IMR-90 (cell line): Measurements from ENCODE around the gene FGF19. TPM values are rescaled to one million over a fixed set of nuclear protein-coding genes. Genes with fewer than 3 reads are reported as not detected.
A peak's percentile ranks its signal among the peaks of the same experiment; 100 is the strongest.

Source experiments
- ATAC-seq: fragments of 200-7000 bp; cut with Tn5 transposase; 2 replicates; pipeline ENCODE4 v1.9.1; 2020; ENCODE audit warnings: low read depth, mild to moderate bottlenecking, moderate library complexity
- BruUV-seq: library from RNA; stranded (reverse); fragments of 400-500 nt; replicated peaks from 2 replicates; lab custom pipeline; 2021; lab: Mats Ljungman, UMichigan
- CTCF ChIA-PET: fragments of 300-600 bp; formaldehyde crosslinking; extraction: SDS; loops from one replicate; lab custom pipeline; 2021; ENCODE audit warnings: antibody characterized with exemption; lab: Yijun Ruan, JAX
- POLR2A ChIA-PET: fragments of 300-600 bp; sonication (Branson Sonifier 250); formaldehyde crosslinking; loops from one replicate; lab custom pipeline; 2022; ENCODE audit warnings: antibody characterized with exemption; ENCODE audit not compliant: unreplicated experiment; lab: Charles Lee
- DNase-seq: peaks from one replicate; pipeline ENCODE4 v3.0.0; 2013
- H2AFZ ChIP-seq: replicated peaks from 2 replicates; pipeline ENCODE3; 2013; ENCODE audit warnings: low read length, mild to moderate bottlenecking; ENCODE audit not compliant: poor library complexity
- H2AK5ac ChIP-seq: 2 replicates; pipeline ENCODE4 v1.6.1; 2013; ENCODE audit warnings: low read depth, low read length, inconsistent platforms
- H2AK9ac ChIP-seq: replicated peaks from 2 replicates; pipeline ENCODE3; 2013; ENCODE audit warnings: mild to moderate bottlenecking, low read depth, low read length, moderate library complexity; ENCODE audit not compliant: poor library complexity
- H2BK120ac ChIP-seq: 2 replicates; pipeline ENCODE4 v1.6.1; 2013; ENCODE audit warnings: low read depth, low read length, inconsistent platforms
- H2BK15ac ChIP-seq: 3 replicates; pipeline ENCODE4 v1.6.1; 2013; ENCODE audit warnings: low read depth, low read length, inconsistent platforms
- H2BK20ac ChIP-seq: 2 replicates; pipeline ENCODE4 v1.6.1; 2013; ENCODE audit warnings: low read depth, mild to moderate bottlenecking, inconsistent platforms, low read length, moderate library complexity
- H2BK5ac ChIP-seq: 2 replicates; pipeline ENCODE4 v1.6.1; 2013; ENCODE audit warnings: mild to moderate bottlenecking, low read depth, low read length, inconsistent platforms; ENCODE audit not compliant: poor library complexity, severe bottlenecking
- H3K14ac ChIP-seq: replicated peaks from 2 replicates; pipeline ENCODE4 v1.6.1; 2013; ENCODE audit warnings: low read depth, low read length, inconsistent platforms
- H3K18ac ChIP-seq: 2 replicates; pipeline ENCODE4 v1.6.1; 2013; ENCODE audit warnings: low read depth, low read length, control low read depth
- H3K23ac ChIP-seq: 2 replicates; pipeline ENCODE4 v1.6.1; 2013; ENCODE audit warnings: low read depth, low read length, inconsistent platforms
- H3K27ac ChIP-seq: 2 replicates; pipeline ENCODE4 v1.5.1; 2013; ENCODE audit warnings: mild to moderate bottlenecking, control low read depth, low read length; ENCODE audit not compliant: insufficient read depth
- H3K27me3 ChIP-seq: 2 replicates; pipeline ENCODE4 v1.6.1; 2013; ENCODE audit warnings: low read length; ENCODE audit not compliant: control insufficient read depth, insufficient read depth
- H3K36me3 ChIP-seq: 2 replicates; pipeline ENCODE4 v1.6.1; 2013; ENCODE audit warnings: low read length, mixed read lengths; ENCODE audit not compliant: control insufficient read depth, insufficient read depth
- H3K4ac ChIP-seq: 2 replicates; pipeline ENCODE4 v1.6.1; 2013; ENCODE audit warnings: low read depth, low read length, inconsistent platforms
- H3K4me1 ChIP-seq: 2 replicates; pipeline ENCODE4 v1.6.1; 2013; ENCODE audit warnings: low read length, mixed read lengths; ENCODE audit not compliant: control insufficient read depth, insufficient read depth
- H3K4me2 ChIP-seq: 2 replicates; pipeline ENCODE4 v1.6.1; 2013; ENCODE audit warnings: low read depth, mild to moderate bottlenecking, control low read depth, low read length, moderate library complexity
- H3K4me3 ChIP-seq: 2 replicates; pipeline ENCODE4 v1.5.1; 2013; ENCODE audit warnings: low read depth, mild to moderate bottlenecking, control low read depth, low read length, moderate library complexity; ENCODE audit not compliant: insufficient read depth
- H3K56ac ChIP-seq: 2 replicates; pipeline ENCODE4 v1.6.1; 2013; ENCODE audit warnings: low read length, inconsistent platforms; ENCODE audit not compliant: insufficient read depth; ENCODE audit errors: extremely low read depth
- H3K79me1 ChIP-seq, 2 experiments: 2 replicates each; pipeline ENCODE4 v1.6.1; 2013; ENCODE audit warnings: low read length in 2 of 2, inconsistent platforms in 1 of 2, low read depth in 1 of 2
- H3K9ac ChIP-seq: 2 replicates; pipeline ENCODE4 v1.6.1; 2013; ENCODE audit warnings: low read depth, low read length, control low read depth
- H3K9me1 ChIP-seq: 2 replicates; pipeline ENCODE4 v1.6.1; 2013; ENCODE audit warnings: low read length, inconsistent platforms; ENCODE audit not compliant: insufficient read depth
- H3K9me3 ChIP-seq: 2 replicates; pipeline ENCODE4 v1.6.1; 2013; ENCODE audit warnings: low read length; ENCODE audit not compliant: control insufficient read depth, insufficient read depth
- H4K20me1 ChIP-seq: 2 replicates; pipeline ENCODE4 v1.6.1; 2013; ENCODE audit warnings: low read length, inconsistent platforms; ENCODE audit not compliant: insufficient read depth
- H4K5ac ChIP-seq: 2 replicates; pipeline ENCODE4 v1.6.1; 2013; ENCODE audit warnings: mild to moderate bottlenecking, low read depth, low read length, control low read depth
- H4K8ac ChIP-seq, 2 experiments: 2 replicates each; pipeline ENCODE4 v1.6.1; 2013; ENCODE audit warnings: low read depth in 2 of 2, low read length in 2 of 2, control low read depth in 1 of 2, inconsistent platforms in 1 of 2
- H4K91ac ChIP-seq: 2 replicates; pipeline ENCODE4 v1.6.1; 2013; ENCODE audit warnings: low read depth, low read length, inconsistent platforms; ENCODE audit not compliant: insufficient read depth
- BHLHE40 ChIP-seq: fragments of 150-350 bp; IDR thresholded peaks from 2 replicates; pipeline ENCODE4 v1.6.1; 2016; ENCODE audit warnings: mild to moderate bottlenecking, low read depth, low read length
- CEBPB ChIP-seq: IDR thresholded peaks from 2 replicates; pipeline ENCODE4 v1.6.1; 2012; ENCODE audit warnings: low read depth, low read length, improper control_type of control experiment
- MAFK ChIP-seq: IDR thresholded peaks from 2 replicates; pipeline ENCODE4 v1.6.1; 2012; ENCODE audit warnings: low read depth, low read length, improper control_type of control experiment
- RAD21 ChIP-seq: IDR thresholded peaks from 2 replicates; pipeline ENCODE4 v1.6.1; 2012; ENCODE audit warnings: low read length, improper control_type of control experiment
- WGBS, 2 experiments: methylation state at CpG; one replicate each; pipeline versions ENCODE4 v1.1.5 to v1.1.7; 2013; ENCODE audit warnings: missing lambda C conversion rate in 2 of 2; ENCODE audit not compliant: insufficient read length in 1 of 2; ENCODE audit errors: extremely low coverage in 2 of 2; 5-methylcytosine and 5-hydroxymethylcytosine counted together
- dilution Hi-C: fragments of 300-500 bp; cut with HindIII; formaldehyde crosslinking; loops from one replicate; pipeline ENCODE4 v1.14.3; 2018; ENCODE audit warnings: low sequenced_read_pairs; ENCODE audit not compliant: unreplicated experiment
- in situ Hi-C: fragments of 300-500 bp; cut with MboI; formaldehyde crosslinking; loops from 3 replicates; pipeline ENCODE4 v1.14.3; 2019; ENCODE audit warnings: low sequenced_read_pairs, inconsistent platforms, mixed read lengths
- intact Hi-C: fragments of 100-400 bp; cut with micrococcal nuclease; formaldehyde crosslinking; loops from 2 replicates; pipeline ENCODE4 v1.10.0; 2022
- polyA plus RNA-seq, 3 experiments: library from polyadenylated mRNA; depleted of rRNA; stranded (reverse); fragments of >200 nt; gene quantifications; 2 replicates each; pipeline ENCODE4 v1.2.3, GENCODE V29; 2012; ENCODE audit warnings: low replicate concordance in 1 of 3
- total RNA-seq: library from RNA; depleted of rRNA; stranded (reverse); fragments of >200 nt; gene quantifications from 2 replicates; pipeline ENCODE4 v1.2.3, GENCODE V29; 2012
- TF ChIP-seq, protein P1 (sequence below): fragments of 150-350 bp; IDR thresholded peaks from 2 replicates; pipeline ENCODE4 v1.6.1; 2016; ENCODE audit warnings: low read depth, mild to moderate bottlenecking, low read length, moderate library complexity, borderline replicate concordance

Gene FGF19
- total and polyA plus RNA-seq, 2 of the 4 experiments (the other 2 are of a cell fraction), result not detected

DNA sequence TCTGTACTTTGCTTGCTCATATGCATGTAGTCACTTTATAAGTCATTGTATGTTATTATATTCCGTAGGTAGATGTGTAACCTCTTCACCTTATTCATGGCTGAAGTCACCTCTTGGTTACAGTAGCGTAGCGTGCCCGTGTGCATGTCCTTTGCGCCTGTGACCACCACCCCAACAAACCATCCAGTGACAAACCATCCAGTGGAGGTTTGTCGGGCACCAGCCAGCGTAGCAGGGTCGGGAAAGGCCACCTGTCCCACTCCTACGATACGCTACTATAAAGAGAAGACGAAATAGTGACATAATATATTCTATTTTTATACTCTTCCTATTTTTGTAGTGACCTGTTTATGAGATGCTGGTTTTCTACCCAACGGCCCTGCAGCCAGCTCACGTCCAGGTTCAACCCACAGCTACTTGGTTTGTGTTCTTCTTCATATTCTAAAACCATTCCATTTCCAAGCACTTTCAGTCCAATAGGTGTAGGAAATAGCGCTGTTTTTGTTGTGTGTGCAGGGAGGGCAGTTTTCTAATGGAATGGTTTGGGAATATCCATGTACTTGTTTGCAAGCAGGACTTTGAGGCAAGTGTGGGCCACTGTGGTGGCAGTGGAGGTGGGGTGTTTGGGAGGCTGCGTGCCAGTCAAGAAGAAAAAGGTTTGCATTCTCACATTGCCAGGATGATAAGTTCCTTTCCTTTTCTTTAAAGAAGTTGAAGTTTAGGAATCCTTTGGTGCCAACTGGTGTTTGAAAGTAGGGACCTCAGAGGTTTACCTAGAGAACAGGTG, 51.8 kb downstream of the FGF19 start:
- Histone ChIP-seq H3K27ac (no peak overlapping the region), H3K4ac (no peak overlapping the region), H3K56ac (no peak overlapping the region), H2AK9ac (no peak overlapping the region), H2BK5ac (no peak overlapping the region), H3K4me1 (peaks cover 3% of the 10 kb centered on the region; the same call in 1 of the 2 replicates), H3K4me2 (no peak overlapping the region), H2AK5ac (no peak overlapping the region), H2BK120ac (no peak overlapping the region), H4K20me1 (peaks cover 88% of the 10 kb centered on the region), H3K4me3 (no peak overlapping the region), H3K9ac (no peak overlapping the region), H3K9me1 (no peaks in the 10 kb centered on the region), H3K14ac (no peak overlapping the region), H3K9me3 (no peaks in the 10 kb centered on the region), H3K79me1 (peaks cover 11 to 57% of the 10 kb centered on the region in 2 experiments), H3K23ac (no peak overlapping the region; the same call in 1 of the 2 replicates), H2BK20ac (no peak overlapping the region), H2BK15ac (no peak overlapping the region), H4K8ac (0 out of 4 replicates have a peak overlapping the region, but pooled peaks of 1 of the 2 experiments have one; percentile 9), H2AFZ (no peak overlapping the region), H3K18ac (no peak overlapping the region), H3K36me3 (peaks cover 67% of the 10 kb centered on the region), H4K5ac (no peak overlapping the region), H4K91ac (no peak overlapping the region), H3K27me3 (no peaks in the 10 kb centered on the region)
- POLR2A ChIA-PET, result no interaction called here
- intact Hi-C loops (no loop called here), in situ Hi-C loops (loop anchor here (25.0 kb wide), 2 partner anchors 715 to 1040 kb away; no protein-coding TSS in a partner anchor), dilution Hi-C loops (no loop called here)
- TF ChIP-seq BHLHE40 (no peak), RAD21 (no peak), MAFK (no peak), CEBPB (no peak)
- TF ChIP-seq, protein P1, sequence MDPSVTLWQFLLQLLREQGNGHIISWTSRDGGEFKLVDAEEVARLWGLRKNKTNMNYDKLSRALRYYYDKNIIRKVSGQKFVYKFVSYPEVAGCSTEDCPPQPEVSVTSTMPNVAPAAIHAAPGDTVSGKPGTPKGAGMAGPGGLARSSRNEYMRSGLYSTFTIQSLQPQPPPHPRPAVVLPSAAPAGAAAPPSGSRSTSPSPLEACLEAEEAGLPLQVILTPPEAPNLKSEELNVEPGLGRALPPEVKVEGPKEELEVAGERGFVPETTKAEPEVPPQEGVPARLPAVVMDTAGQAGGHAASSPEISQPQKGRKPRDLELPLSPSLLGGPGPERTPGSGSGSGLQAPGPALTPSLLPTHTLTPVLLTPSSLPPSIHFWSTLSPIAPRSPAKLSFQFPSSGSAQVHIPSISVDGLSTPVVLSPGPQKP, result no peak
- 94% methylated on average over 3 of the region's 15 CpGs; no CpG with 5 or more reads in 1 of the 2 experiments for WGBS, 2 experiments
- no peak for ATAC-seq
- BruUV-seq, result no TSS peak
- no peak for DNase-seq
- CTCF ChIA-PET, result no interaction called here
